Right atrium auricular region (tissue), 2 donors: Measurements from ENCODE around the gene TBC1D21. TPM values are rescaled to one million over a fixed set of nuclear protein-coding genes. Genes with fewer than 3 reads are reported as not detected.

Experiments
- DNase-seq: peaks from one replicate; pipeline ENCODE4 v3.0.0-alpha.2; 2019; ENCODE audit warnings: low spot score
- H3K27ac ChIP-seq, 2 donors: fragments of 200-600 bp; sonication (generic); 1 replicate in 1 of 2; 2 replicates in 1 of 2; pipeline ENCODE4 v1.5.1; 2016 to 2019
- H3K27me3 ChIP-seq, 2 donors: fragments of 200-600 bp; sonication (generic); one replicate each; pipeline versions ENCODE4 v1.5.1 to v1.6.0; 2017 to 2019
- H3K36me3 ChIP-seq: fragments of 200-600 bp; sonication (generic); one replicate; pipeline ENCODE4 v1.5.1; 2016
- H3K4me1 ChIP-seq, 2 donors: fragments of 200-600 bp; sonication (generic); one replicate each; pipeline versions ENCODE4 v1.5.1 to v1.6.0; 2017 to 2019
- H3K4me3 ChIP-seq, 2 donors: fragments of 200-600 bp; sonication (generic); 1 replicate in 1 of 2; 2 replicates in 1 of 2; pipeline ENCODE4 v1.5.1; 2017 to 2019; ENCODE audit warnings: mild to moderate bottlenecking in 1 of 2, moderate library complexity in 1 of 2
- H3K9me3 ChIP-seq, 2 donors: fragments of 200-600 bp; sonication (generic); one replicate each; pipeline ENCODE4 v1.5.1; 2019
- CTCF ChIP-seq, 2 donors: fragments of 200-600 bp; sonication (generic); IDR thresholded peaks; one replicate each; pipeline ENCODE4 v1.5.1; 2019; ENCODE audit warnings: antibody characterized with exemption in 2 of 2
- total RNA-seq, 2 donors: library from RNA; depleted of rRNA; stranded (reverse); fragments of >200 nt; gene quantifications; one replicate each; pipeline ENCODE4 v1.1.0, GENCODE V29; 2016

TBC1D21 gene
- total RNA-seq, 2 donors from 2014 or later = not detected

DNA sequence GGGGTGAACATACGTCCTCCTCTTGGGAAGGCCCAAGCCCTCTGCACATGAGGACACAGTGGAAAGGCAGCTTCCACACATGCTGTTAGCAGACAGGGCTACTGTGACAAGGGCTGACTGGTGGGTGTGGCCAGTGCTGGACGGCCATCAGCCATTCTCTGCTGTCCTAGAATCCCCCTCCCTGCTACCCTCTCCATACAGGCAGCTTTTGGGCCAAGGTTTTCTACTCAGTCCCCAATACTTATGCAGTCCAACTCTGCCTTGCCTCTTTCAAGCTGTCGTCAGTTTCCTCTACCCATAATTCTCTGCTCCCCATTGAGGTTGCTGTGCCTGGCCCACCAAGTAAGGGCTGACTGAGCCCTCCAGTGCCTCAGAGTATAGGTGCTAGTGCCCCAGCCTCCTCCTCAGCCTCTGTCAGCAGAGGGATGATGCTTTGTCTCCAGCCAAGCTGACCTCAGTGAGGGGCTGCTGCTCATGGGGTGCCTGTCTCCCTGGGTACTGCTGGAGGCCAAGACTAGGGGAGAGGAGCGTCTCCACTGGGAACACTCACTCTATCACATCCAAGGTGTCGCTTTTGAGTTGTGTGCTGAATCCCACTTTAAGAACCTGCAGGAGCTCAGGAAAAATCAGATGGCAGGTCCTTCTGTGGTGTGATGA, 55.7 kb downstream of the TBC1D21 start:
- Histone ChIP-seq H3K9me3 (no peaks in the 10 kb centered on the region), H3K4me3 (peak overlapping the region; percentile 59 to 69), H3K36me3 (no peaks in the 10 kb centered on the region), H3K4me1 (peaks cover 0 to 77% of the 10 kb centered on the region in 2 donors), H3K27me3 (no peaks in the 10 kb centered on the region), H3K27ac (peak overlapping the region; percentile 64 to 86)
- DNase-seq = no peak
- TF ChIP-seq CTCF (IDR thresholded peaks at IDR 0.05) = no peak

GRCh38 chr15:73930371-73930770, 57.0 kb downstream of the TBC1D21 start:
- peak overlapping the region in 1 of 2 donors; percentile 69 for H3K4me3 ChIP-seq
- TF ChIP-seq CTCF (IDR thresholded peaks at IDR 0.05) = no peak
- peaks cover 0 to 74% of the 10 kb centered on the region in 2 donors for H3K4me1 ChIP-seq
- H3K36me3 ChIP-seq = no peaks in the 10 kb centered on the region
- DNase-seq = peak; percentile 87
- no peaks in the 10 kb centered on the region for H3K27me3 ChIP-seq
- peak overlapping the region; percentile 60 to 64 for H3K27ac ChIP-seq
- H3K9me3 ChIP-seq = no peaks in the 10 kb centered on the region

DNA sequence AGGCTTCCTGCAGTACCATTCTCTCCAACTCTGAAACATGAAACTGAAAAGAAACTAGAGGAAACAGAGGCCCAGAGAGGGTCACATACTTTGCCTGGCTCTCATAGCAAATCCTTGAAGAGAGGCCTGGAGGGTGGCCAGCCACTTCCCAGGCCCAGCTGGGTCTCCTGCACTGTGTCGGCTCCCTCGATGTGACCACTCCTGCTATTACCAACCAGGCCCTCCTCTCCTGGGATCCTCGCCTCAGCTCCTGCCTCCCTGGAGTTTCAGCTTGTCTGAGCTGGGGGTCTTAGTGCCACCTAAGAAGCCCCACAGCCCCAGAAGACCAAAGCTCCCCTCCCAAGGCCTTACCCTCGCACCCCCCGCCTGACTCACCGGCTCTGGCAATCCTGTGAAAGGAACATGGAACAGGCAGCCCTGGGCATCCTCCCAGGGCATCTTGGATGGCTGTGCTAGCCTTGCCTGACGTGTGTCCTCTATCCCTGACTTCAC, 57.5 kb downstream of the TBC1D21 start:
- no peak for TF ChIP-seq CTCF (IDR thresholded peaks at IDR 0.05)
- H3K27ac ChIP-seq = peak overlapping the region; percentile 60 to 64
- no peaks in the 10 kb centered on the region for H3K9me3 ChIP-seq
- no peaks in the 10 kb centered on the region for H3K36me3 ChIP-seq
- peaks cover 0 to 72% of the 10 kb centered on the region in 2 donors for H3K4me1 ChIP-seq
- no peaks in the 10 kb centered on the region for H3K27me3 ChIP-seq
- peak overlapping the region in 1 of 2 donors; percentile 69 for H3K4me3 ChIP-seq
- no peak for DNase-seq

GRCh38 chr15:73931441-73931840, 58.1 kb downstream of the TBC1D21 start:
- TF ChIP-seq CTCF (IDR thresholded peaks at IDR 0.05) = no peak
- Histone ChIP-seq H3K27me3 (no peaks in the 10 kb centered on the region), H3K36me3 (no peaks in the 10 kb centered on the region), H3K4me3 (no peak overlapping the region), H3K9me3 (no peaks in the 10 kb centered on the region), H3K4me1 (peaks cover 0 to 71% of the 10 kb centered on the region in 2 donors), H3K27ac (peak overlapping the region; percentile 48 to 60)
- no peak for DNase-seq

GRCh38 chr15:73932381-73933191, 59.2 kb downstream of the TBC1D21 start:
- Histone ChIP-seq H3K36me3 (no peaks in the 10 kb centered on the region), H3K4me3 (no peak overlapping the region), H3K27ac (peak overlapping the region; percentile 19 to 60), H3K9me3 (no peaks in the 10 kb centered on the region), H3K4me1 (peaks cover 0 to 67% of the 10 kb centered on the region in 2 donors), H3K27me3 (no peaks in the 10 kb centered on the region)
- TF ChIP-seq CTCF (IDR thresholded peaks at IDR 0.05) = no peak
- DNase-seq = no peak
